Measurements from ENCODE around the gene NUP93.

NUP93 gene

DNA sequence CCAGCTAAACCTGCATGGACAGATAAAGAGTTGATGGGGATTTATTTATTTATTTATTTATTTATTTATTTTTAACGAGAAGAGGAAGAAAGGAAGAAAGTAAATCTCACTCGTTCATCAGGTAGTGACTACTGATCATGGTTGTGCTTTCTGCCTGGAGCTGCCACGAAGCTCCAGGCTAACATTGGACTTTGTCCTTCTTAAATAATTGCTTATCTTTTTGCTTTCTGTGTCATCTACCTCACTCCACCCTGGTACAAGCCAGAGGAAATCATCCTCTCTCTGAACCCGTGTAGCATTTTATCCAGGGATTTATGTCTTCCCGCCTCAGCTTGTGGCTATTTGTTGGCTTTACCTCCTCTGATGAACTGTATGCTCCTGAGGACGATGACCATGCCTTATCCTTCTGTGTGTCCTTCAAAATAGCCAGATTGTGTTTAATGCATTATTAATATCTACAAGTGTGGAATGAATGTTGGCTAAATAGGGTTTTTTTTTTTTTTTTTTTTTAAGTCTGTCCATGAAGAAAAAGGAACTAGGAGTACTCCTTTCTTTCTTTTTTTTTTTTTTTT is 127.0 kb downstream of the NUP93 start:
- no peak for DNase-seq (ENCODE audit: extremely low read depth, low read depth)
- TF ChIP-seq, protein P1, sequence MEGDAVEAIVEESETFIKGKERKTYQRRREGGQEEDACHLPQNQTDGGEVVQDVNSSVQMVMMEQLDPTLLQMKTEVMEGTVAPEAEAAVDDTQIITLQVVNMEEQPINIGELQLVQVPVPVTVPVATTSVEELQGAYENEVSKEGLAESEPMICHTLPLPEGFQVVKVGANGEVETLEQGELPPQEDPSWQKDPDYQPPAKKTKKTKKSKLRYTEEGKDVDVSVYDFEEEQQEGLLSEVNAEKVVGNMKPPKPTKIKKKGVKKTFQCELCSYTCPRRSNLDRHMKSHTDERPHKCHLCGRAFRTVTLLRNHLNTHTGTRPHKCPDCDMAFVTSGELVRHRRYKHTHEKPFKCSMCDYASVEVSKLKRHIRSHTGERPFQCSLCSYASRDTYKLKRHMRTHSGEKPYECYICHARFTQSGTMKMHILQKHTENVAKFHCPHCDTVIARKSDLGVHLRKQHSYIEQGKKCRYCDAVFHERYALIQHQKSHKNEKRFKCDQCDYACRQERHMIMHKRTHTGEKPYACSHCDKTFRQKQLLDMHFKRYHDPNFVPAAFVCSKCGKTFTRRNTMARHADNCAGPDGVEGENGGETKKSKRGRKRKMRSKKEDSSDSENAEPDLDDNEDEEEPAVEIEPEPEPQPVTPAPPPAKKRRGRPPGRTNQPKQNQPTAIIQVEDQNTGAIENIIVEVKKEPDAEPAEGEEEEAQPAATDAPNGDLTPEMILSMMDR (IDR thresholded peaks at IDR 0.05; ENCODE audit: low read depth, low read length): no peak

DNA sequence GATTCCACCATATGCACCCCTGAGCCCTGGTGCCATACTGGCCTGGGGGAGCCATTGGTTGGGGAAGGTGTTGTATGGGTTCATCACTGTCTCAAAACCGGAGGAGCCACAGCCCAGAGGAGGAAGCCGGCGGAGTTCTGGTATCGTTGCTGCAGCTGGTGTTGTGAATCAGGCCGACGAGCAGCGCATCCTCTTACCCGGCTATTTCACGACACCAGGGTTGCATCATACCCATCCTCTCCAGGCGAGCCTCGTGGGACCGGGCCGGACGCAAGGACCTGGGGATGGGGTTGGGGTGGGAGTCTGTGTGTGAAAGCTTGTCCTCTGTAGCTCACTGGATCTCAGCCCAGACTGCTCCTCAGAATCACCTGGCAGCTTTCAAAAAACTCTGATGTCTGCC is 128.4 kb downstream of the NUP93 start:
- TF ChIP-seq, protein P1 (IDR thresholded peaks at IDR 0.05; ENCODE audit: low read depth, low read length): no peak
- DNase-seq (ENCODE audit: extremely low read depth, low read depth): no peak

- TF ChIP-seq, protein P1 (IDR thresholded peaks at IDR 0.05; ENCODE audit: low read depth, low read length): no peak
- no peak for DNase-seq (ENCODE audit: extremely low read depth, low read depth)
Observed at GRCh38 chr16:56859636-56860035, 129.7 kb downstream of the NUP93 start.

DNA sequence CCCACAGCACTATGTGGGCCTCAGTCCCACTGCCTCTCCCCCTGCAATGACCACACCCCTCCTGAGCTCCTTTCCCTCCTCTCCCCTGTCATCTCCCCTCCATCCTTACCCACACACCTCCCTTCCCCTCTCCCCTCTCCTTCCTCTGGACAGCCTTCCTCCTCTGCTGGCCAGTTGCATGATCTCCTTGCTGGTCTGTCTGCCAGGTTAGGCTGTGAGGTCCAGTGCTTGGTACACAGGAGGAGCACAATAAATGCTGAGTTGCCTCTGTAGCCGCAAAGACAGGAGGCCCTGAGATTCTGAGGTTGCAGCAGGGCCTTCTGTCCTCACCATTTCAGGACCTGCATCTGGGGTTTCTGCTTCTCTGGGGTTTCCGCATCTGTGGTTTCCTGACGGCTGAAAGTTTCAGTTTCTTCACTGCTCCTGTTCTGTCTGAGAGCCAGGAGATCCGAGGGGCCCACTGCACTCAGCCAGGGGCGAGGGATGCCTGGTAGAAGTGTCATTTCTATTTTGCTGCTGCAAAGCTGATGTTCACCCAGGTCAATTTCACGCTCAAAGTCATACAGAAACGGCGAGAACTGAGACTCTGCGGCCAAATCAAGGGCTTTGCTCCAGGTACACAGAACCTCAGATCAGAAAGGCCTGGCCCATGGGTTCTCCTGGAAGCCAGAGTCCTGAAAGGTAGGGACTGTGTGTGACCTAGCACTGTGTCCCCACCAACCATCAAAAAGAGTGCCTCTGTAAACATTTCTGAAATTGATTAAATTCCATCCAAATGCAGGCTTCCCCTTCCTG is 130.5 kb downstream of the NUP93 start:
- no peak for DNase-seq (ENCODE audit: extremely low read depth, low read depth)
- TF ChIP-seq, protein P1 (IDR thresholded peaks at IDR 0.05; ENCODE audit: low read depth, low read length): no peak

- TF ChIP-seq, protein P1 (IDR thresholded peaks at IDR 0.05; ENCODE audit: low read depth, low read length): no peak
Observed at GRCh38 chr16:56861092-56861610, 131.2 kb downstream of the NUP93 start.

GRCh38 chr16:56861756-56862155 is 131.8 kb downstream of the NUP93 start:
- TF ChIP-seq, protein P1 (IDR thresholded peaks at IDR 0.05; ENCODE audit: low read depth, low read length): no peak
- DNase-seq (ENCODE audit: extremely low read depth, low read depth): no peak

More at GRCh38 chr16:56861092-56861610, 131.2 kb downstream of the NUP93 start:
- DNase-seq (ENCODE audit: extremely low read depth, low read depth): no peak

DNA sequence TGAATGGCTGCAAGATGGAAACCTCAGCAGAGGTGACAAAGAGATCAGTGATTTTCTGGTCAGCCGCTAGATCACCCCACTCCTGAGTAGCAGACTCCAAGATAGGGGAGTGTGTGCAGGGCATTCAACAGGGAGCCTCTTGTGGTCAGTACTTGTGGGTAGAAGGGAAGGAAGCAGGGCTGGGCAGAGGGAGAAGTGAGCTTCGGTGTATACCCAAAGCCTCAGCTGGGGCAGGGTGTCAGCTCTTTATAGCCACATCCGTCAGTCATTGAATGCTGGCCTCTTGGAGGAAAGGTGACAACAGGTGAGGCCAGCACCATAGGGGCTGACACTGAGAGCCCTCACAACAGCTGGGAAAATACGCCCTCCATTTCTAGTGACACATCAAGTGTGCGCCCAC is 132.8 kb downstream of the NUP93 start:
- TF ChIP-seq, protein P1 (IDR thresholded peaks at IDR 0.05; ENCODE audit: low read depth, low read length): no peak
- DNase-seq (ENCODE audit: extremely low read depth, low read depth): no peak

Measured in AG09319 (cell line).